Common myeloid progenitor, CD34-positive (primary cell): ENCODE data around the gene PPME1.

Experiments
- CTCF ChIA-PET: fragments of 350-600 bp; sonication (Branson Sonifier 250); formaldehyde crosslinking; loops from one replicate; lab custom pipeline; 2021; ENCODE audit warnings: antibody characterized with exemption; lab: Charles Lee
- POLR2A ChIA-PET: fragments of 350-600 bp; sonication (Branson Sonifier 250); formaldehyde crosslinking; loops from one replicate; lab custom pipeline; 2021; ENCODE audit warnings: antibody characterized with exemption; lab: Charles Lee
- DNase-seq, 3 donors: peaks; one replicate each; pipeline versions ENCODE4 v3.0.0 to v3.0.0-alpha.2; 2013
- H3K27ac ChIP-seq, 2 experiments: 1 replicate in 1 of 2; 2 replicates in 1 of 2; pipeline ENCODE4 v1.7.0; 2013; ENCODE audit warnings: inconsistent platforms in 2 of 2, low read length in 2 of 2, mild to moderate bottlenecking in 2 of 2, low read depth in 1 of 2, moderate library complexity in 1 of 2; ENCODE audit not compliant: severe bottlenecking in 2 of 2, insufficient read depth in 1 of 2, poor library complexity in 1 of 2
- H3K27me3 ChIP-seq, 5 experiments: replicated peaks in 2 of 5; 1 replicate in 3 of 5; 2 replicates in 2 of 5; pipeline versions ENCODE4 v1.6.1 to v1.7.0; 2013; ENCODE audit warnings: low read length in 4 of 5, mild to moderate bottlenecking in 2 of 5, moderate library complexity in 2 of 5, inconsistent platforms in 1 of 5; ENCODE audit not compliant: insufficient read depth in 5 of 5, control insufficient read depth in 4 of 5
- H3K36me3 ChIP-seq, 4 experiments: 1 replicate in 2 of 4; 2 replicates in 2 of 4; pipeline versions ENCODE4 v1.6.1 to v1.7.0; 2013; ENCODE audit warnings: low read length in 3 of 4, control low read depth in 1 of 4, mild to moderate bottlenecking in 1 of 4; ENCODE audit not compliant: control insufficient read depth in 4 of 4, insufficient read depth in 4 of 4
- H3K4me1 ChIP-seq, 4 experiments: 1 replicate in 3 of 4; 2 replicates in 1 of 4; pipeline versions ENCODE4 v1.6.1 to v1.7.1; 2013; ENCODE audit warnings: low read length in 3 of 4, mild to moderate bottlenecking in 3 of 4, control low read depth in 1 of 4, inconsistent platforms in 1 of 4, moderate library complexity in 1 of 4; ENCODE audit not compliant: control insufficient read depth in 4 of 4, insufficient read depth in 4 of 4; ENCODE audit errors: control extremely low read depth in 1 of 4
- H3K4me3 ChIP-seq, 7 experiments: 1 replicate in 4 of 7; 2 replicates in 3 of 7; pipeline versions ENCODE4 v1.5.1 to v1.7.0; 2013; ENCODE audit warnings: mild to moderate bottlenecking in 7 of 7, low read length in 6 of 7, moderate library complexity in 6 of 7, inconsistent platforms in 2 of 7, low read depth in 2 of 7, control low read depth in 1 of 7; ENCODE audit not compliant: insufficient read depth in 4 of 7, control insufficient read depth in 1 of 7; ENCODE audit errors: extremely low read depth in 1 of 7
- H3K9me3 ChIP-seq, 5 experiments: 1 replicate in 4 of 5; 2 replicates in 1 of 5; pipeline versions ENCODE4 v1.6.1 to v1.7.1; 2013; ENCODE audit warnings: low read length in 4 of 5, mild to moderate bottlenecking in 2 of 5, inconsistent platforms in 1 of 5, low read depth in 1 of 5, moderate library complexity in 1 of 5; ENCODE audit not compliant: control insufficient read depth in 4 of 5, insufficient read depth in 2 of 5; ENCODE audit errors: control extremely low read depth in 1 of 5
- WGBS: methylation state at CpG from one replicate; pipeline ENCODE4 v1.1.5; 2013; ENCODE audit not compliant: insufficient coverage; 5-methylcytosine and 5-hydroxymethylcytosine counted together

PPME1 gene

DNA sequence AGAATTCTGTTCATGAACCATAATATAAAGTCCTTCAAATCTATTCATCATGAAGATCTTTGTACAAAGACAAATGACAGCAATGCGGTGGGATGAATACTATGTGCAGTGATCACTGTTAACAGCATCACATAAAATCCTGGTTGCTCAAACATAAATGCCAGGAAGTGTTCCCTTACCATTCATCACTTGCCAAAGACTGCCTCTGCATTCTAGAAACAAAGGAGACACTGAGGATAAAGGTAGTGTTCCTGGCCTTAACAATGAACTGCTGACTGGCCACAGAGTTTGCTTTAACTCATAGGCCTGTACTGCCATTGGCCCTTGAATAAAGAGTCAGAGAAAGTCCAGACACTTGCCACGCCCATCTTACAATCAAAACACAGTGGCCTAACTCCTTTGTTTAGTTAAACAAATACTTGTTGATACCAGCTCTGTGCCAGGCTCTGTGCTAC lies 29.8 kb upstream of the PPME1 start:
- POLR2A ChIA-PET, result no interaction called here
- Histone ChIP-seq H3K27ac (no peak overlapping the region), H3K36me3 (peaks cover 2 to 28% (median 16%) of the 10 kb centered on the region in 4 experiments), H3K4me1 (no peaks in the 10 kb centered on the region), H3K4me3 (no peak overlapping the region), H3K27me3 (no peaks in the 10 kb centered on the region), H3K9me3 (no peaks in the 10 kb centered on the region)
- WGBS, result no CpG with 5 or more reads among the region's 2 CpGs
- CTCF ChIA-PET, result no interaction called here
- DNase-seq, result no peak

DNA sequence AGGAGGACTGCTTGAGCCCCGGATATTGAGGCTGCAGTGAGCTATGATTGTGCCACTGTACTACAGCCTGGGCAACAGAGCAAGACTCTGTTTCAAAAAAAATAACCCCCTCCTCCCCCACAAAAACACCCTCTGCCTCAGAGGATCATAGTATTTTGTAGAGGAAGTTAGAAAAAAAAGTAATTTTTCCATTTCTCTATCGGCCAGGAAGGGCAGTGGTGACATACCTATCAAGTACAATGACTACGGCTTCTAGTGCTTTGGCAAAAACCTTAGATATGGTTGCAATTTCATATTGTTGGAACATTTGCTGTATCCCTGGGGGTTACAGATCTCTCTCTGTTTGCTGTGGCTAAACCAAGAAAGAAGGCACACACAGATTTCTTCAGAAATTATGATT lies 29.2 kb upstream of the PPME1 start:
- CTCF ChIA-PET, result no interaction called here
- 100% methylated on average over 2 of the region's 3 CpGs for WGBS
- POLR2A ChIA-PET, result no interaction called here
- Histone ChIP-seq H3K4me1 (no peaks in the 10 kb centered on the region), H3K27ac (no peak overlapping the region), H3K36me3 (peaks cover 0 to 24% (median 11%) of the 10 kb centered on the region in 4 experiments), H3K27me3 (no peaks in the 10 kb centered on the region), H3K4me3 (no peak overlapping the region), H3K9me3 (no peaks in the 10 kb centered on the region)
- no peak for DNase-seq

DNA sequence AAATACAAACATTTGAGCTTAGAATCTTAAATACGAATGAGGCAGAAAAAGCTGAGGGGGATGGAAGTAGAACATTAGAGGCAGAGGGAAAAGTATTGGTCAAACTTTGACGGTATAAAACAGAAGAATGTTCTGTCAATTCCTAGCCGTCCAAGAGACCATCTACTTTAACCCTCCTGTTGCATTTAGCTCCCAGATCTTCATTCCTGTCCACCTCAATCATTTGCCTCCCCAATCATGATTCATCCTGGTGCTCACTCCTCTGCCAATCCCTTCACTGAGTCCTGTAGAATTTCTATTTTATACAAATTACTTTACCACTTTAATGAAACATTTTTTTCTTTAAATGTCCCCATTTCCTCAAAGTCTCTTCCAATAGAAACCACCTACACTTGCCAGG lies 28.5 kb upstream of the PPME1 start:
- H3K36me3 ChIP-seq, result peaks cover 0 to 24% (median 9%) of the 10 kb centered on the region in 4 experiments
- H3K9me3 ChIP-seq, result no peaks in the 10 kb centered on the region
- ChIA-PET POLR2A (no interaction called here), CTCF (no interaction called here)
- H3K4me1 ChIP-seq, result no peaks in the 10 kb centered on the region
- no peaks in the 10 kb centered on the region for H3K27me3 ChIP-seq
- 100% methylated on average over 3 of the region's 3 CpGs for WGBS
- H3K4me3 ChIP-seq, result no peak overlapping the region
- H3K27ac ChIP-seq, result no peak overlapping the region
- DNase-seq, result no peak

DNA sequence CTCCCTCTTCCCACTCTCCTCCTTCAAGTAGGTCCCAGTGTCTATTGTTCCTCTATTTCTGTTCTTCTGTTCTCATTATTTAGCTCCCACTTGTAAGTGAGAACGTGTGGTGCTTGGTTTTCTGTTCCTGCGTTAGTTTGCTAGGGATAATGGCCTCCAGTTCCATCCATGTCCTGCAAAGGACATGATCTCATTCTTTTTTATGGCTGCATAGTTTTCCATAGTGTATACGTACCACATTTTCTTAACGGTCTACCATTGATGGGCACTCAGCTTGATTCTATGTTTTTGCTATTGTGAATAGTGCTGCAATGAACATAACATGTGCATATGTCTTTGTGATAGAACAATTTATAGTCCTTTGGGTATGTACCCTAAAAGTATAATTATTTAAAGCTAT lies 26.5 kb upstream of the PPME1 start:
- no peak for DNase-seq
- 100% methylated on average over 2 of the region's 4 CpGs for WGBS
- ChIA-PET POLR2A (no interaction called here), CTCF (no interaction called here)
- Histone ChIP-seq H3K9me3 (no peaks in the 10 kb centered on the region), H3K36me3 (peaks cover 0 to 6% (median 3%) of the 10 kb centered on the region in 4 experiments), H3K27me3 (no peaks in the 10 kb centered on the region), H3K4me1 (no peaks in the 10 kb centered on the region), H3K4me3 (no peak overlapping the region), H3K27ac (no peak overlapping the region)

DNA sequence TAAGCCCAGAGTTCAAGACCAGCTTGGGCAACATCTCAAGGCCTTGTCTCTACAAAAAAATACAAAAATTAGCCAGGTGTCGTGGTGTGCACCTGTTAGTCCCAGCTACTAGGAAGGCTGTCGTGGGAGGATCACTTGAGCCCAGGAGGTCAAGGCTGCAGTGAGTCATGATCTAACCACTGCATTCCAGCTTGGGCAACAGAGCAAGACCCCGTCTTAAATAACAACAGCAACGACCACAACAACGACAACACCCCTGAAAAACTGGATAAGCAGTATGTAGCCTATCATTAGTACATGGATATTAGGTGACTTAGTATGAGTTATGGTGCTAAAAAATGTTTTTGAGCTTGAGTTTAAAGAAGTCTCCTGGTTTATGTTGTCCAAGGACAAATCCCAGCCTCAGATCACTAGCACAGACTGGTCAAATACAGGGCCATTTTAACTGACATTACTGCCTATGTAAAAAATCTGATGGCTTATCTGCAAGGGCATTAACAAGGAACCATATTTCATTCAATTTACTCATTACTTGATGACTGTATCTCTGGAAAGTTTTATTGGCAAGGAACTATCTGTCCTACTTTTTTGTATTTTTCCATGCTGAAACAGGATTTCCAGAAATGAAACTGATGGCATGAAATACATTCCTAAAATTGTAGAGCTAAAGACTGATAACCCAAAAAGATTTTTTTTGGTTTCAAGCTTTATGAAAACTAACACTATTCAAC lies 23.7 kb upstream of the PPME1 start:
- CTCF ChIA-PET, result interaction anchor here (1.5 kb wide), 1 partner anchor 9 kb away, joined by 3 read pairs; no protein-coding TSS in a partner anchor
- Histone ChIP-seq H3K27me3 (no peaks in the 10 kb centered on the region), H3K4me1 (no peaks in the 10 kb centered on the region), H3K9me3 (no peaks in the 10 kb centered on the region), H3K27ac (no peak overlapping the region), H3K36me3 (peaks cover 0 to 6% (median 3%) of the 10 kb centered on the region in 4 experiments), H3K4me3 (no peak overlapping the region)
- 96% methylated on average over 5 of the region's 5 CpGs for WGBS
- POLR2A ChIA-PET, result interaction anchor here (0.6 kb wide), 1 partner anchor 532 kb away, joined by 3 read pairs; no protein-coding TSS in a partner anchor
- DNase-seq, result no peak

DNA sequence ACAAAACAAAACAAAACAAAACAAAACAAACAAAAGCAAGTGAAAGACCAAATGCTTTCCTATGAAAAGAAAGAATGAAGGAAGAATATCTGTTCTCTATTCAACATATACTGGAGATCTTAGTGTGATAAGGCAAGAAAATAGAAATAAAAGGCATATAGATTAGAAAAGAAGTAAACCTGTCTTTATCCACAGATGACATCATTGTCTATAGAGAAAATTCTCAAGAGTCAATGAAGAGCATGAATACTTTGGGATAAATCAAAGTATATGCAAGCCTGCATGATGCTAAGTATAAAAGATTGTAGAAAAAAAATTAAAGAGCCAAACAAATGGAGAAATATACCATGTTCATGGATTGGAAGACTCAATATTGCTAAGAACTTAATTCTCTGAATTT lies 17.9 kb upstream of the PPME1 start:
- peaks cover 0 to 4% (median 0%) of the 10 kb centered on the region in 5 experiments for H3K9me3 ChIP-seq
- DNase-seq, result no peak
- ChIA-PET POLR2A (no interaction called here), CTCF (no interaction called here)
- peaks cover 4 to 17% (median 10%) of the 10 kb centered on the region in 4 experiments for H3K36me3 ChIP-seq
- no peaks in the 10 kb centered on the region for H3K27me3 ChIP-seq
- H3K4me1 ChIP-seq, result no peaks in the 10 kb centered on the region
- no peak overlapping the region for H3K27ac ChIP-seq
- H3K4me3 ChIP-seq, result no peak overlapping the region

DNA sequence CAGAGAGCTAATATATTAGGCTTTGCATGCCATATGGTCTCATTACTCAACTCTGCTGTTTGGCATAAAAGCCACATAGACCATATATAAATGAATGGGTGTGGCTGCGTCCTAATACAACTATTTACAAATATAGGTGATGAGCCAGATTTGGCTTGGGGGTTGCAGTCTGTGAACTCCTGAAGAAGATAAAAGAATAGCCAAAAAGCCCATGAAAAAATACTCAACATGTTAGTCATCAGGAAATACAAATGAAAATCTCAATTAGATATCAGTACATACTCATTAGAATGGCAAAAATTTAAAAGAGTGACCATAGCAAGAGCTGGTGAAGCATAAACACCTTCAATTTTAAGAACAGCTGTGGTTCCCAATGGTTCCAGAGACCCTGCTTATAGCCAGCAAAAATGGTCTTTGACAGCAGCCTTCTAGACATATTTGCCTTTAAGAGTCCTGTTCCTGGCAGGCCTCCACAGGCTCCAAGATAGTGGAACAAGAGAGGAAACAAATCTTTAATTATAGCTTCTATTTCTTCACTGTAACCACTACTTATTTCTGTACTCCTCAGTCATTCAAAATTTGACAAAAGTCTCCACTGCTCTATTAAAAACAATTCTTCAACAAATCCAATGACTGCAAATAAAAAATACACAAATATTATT lies 16.3 kb upstream of the PPME1 start:
- ChIA-PET CTCF (no interaction called here), POLR2A (no interaction called here)
- Histone ChIP-seq H3K4me1 (no peaks in the 10 kb centered on the region), H3K36me3 (peaks cover 4 to 23% (median 11%) of the 10 kb centered on the region in 4 experiments), H3K9me3 (peaks cover 0 to 4% (median 0%) of the 10 kb centered on the region in 5 experiments), H3K4me3 (no peak overlapping the region), H3K27me3 (no peaks in the 10 kb centered on the region), H3K27ac (no peak overlapping the region)
- WGBS, result no CpG with 5 or more reads among the region's 1 CpG
- no peak for DNase-seq
